Tibial nerve (tissue), 4 donors: ENCODE results near the gene VSTM2L.

Experiments
- EP300 ChIP-seq, 2 donors: sonication (generic); formaldehyde crosslinking; IDR thresholded peaks; one replicate each; pipeline ENCODE4 v1.6.1; 2017; ENCODE audit warnings: antibody characterized with exemption in 2 of 2, mild to moderate bottlenecking in 1 of 2
- POLR2A ChIP-seq, 2 donors: fragments of 450-650 bp; IDR thresholded peaks; one replicate each; pipeline ENCODE4 v1.6.1; 2017; ENCODE audit warnings: antibody characterized with exemption in 2 of 2, mild to moderate bottlenecking in 2 of 2, moderate library complexity in 2 of 2
- TF ChIP-seq, protein P1 (sequence below), 5 experiments: fragments of 200-600 bp in 3 of 5; fragments of 450-650 bp in 2 of 5; sonication (generic) in 3 of 5; IDR thresholded peaks; one replicate each; pipeline ENCODE4 v1.5.1; 2016 to 2019; ENCODE audit warnings: antibody characterized with exemption in 5 of 5, mild to moderate bottlenecking in 3 of 5, moderate library complexity in 2 of 5

- TF ChIP-seq, protein P1, sequence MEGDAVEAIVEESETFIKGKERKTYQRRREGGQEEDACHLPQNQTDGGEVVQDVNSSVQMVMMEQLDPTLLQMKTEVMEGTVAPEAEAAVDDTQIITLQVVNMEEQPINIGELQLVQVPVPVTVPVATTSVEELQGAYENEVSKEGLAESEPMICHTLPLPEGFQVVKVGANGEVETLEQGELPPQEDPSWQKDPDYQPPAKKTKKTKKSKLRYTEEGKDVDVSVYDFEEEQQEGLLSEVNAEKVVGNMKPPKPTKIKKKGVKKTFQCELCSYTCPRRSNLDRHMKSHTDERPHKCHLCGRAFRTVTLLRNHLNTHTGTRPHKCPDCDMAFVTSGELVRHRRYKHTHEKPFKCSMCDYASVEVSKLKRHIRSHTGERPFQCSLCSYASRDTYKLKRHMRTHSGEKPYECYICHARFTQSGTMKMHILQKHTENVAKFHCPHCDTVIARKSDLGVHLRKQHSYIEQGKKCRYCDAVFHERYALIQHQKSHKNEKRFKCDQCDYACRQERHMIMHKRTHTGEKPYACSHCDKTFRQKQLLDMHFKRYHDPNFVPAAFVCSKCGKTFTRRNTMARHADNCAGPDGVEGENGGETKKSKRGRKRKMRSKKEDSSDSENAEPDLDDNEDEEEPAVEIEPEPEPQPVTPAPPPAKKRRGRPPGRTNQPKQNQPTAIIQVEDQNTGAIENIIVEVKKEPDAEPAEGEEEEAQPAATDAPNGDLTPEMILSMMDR (IDR thresholded peaks at IDR 0.05), result no peak
- TF ChIP-seq POLR2A (IDR thresholded peaks at IDR 0.05) (no peak), EP300 (IDR thresholded peaks at IDR 0.05) (no peak)
These were observed 9.2 kb upstream of the VSTM2L start for GRCh38 chr20:37893566-37894241.
